Heart left ventricle (tissue), 13 donors: ENCODE data around the gene CFAP100.

ENCODE experiments used
- CTCF ChIP-seq, 12 donors: fragments of 200-600 bp; sonication (generic) in 4 of 12; IDR thresholded peaks; one replicate each; pipeline versions ENCODE4 v1.5.0 to v1.8.0; 2018 to 2022; ENCODE audit warnings: antibody characterized with exemption in 12 of 12, mild to moderate bottlenecking in 5 of 12
- POLR2A ChIP-seq, 2 donors: fragments of 450-650 bp; IDR thresholded peaks; one replicate each; pipeline ENCODE4 v1.6.1; 2017; ENCODE audit warnings: antibody characterized with exemption in 2 of 2, mild to moderate bottlenecking in 2 of 2, moderate library complexity in 2 of 2
- donor health status: ischemic (EF 13 %, LVEDD 7.1; RV severe dilation, severe dysfunction).
- donor health status: DM: no; HTN: yes; CAD: no.
- donor health status: DM: no; HTN: no; CAD: no.
- donor health status: ischemic (EF 25% LVEDD 6.9; RV normal size, moderate dysfunction).
- donor health status: ischemic (EF 25% LVEDD 5.7; RV mildly dilated, moderate dysfunction).
- donor health status: ischemic (EF 35%, LVEDD 5.7; RV mildly dilated, moderate dysfunction).
- donor health status: nonischemic (EF 11% LVEDD 7.7; RV severe dilation, severe dysfunction).
- donor health status: DM: yes; HTN: yes; CAD: no.
- donor health status: PGD.
- donor health status: ischemic (EF 29% LVEDD 5.4; RV normal size, mild dysfunction).
- donor health status: nonischemic (EF 23%, LVEDD 6.1; RV moderate dilation, normal function).

DNA sequence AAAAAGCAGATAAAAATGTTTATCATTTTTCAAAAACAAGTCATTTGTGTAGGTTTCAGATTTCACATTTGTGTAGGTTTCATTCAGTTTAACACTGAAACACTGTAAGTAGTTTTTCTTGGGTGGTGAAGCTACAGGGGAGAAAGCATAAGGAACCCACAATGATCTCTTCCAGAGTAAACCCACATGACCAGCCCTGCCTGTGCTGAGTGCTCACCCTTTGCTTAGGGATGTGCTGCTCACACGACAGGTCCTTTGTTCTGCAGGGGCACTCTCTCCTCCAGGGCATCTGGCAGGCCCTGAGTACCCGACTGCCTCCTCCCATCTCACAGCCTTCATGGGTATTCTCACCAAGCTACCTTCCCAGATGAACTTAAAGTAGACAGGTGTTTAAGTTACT is 52.1 kb downstream of the CFAP100 start:
- TF ChIP-seq CTCF (IDR thresholded peaks at IDR 0.05) = no peak
- TF ChIP-seq POLR2A (IDR thresholded peaks at IDR 0.05) = no peak
